Measurements from ENCODE around the gene SCCPDH.
"Not testable (repeated sequence)": the region's sequence is repeated elsewhere in the genome, so short reads cannot be mapped to it uniquely, and the experiment has no call there.

The SCCPDH gene

GRCh38 chr1:246809473-246809872 lies 85.3 kb downstream of the SCCPDH start:
- DNase-seq (ENCODE audit: low spot score) = no peak
- TF ChIP-seq, protein P1, sequence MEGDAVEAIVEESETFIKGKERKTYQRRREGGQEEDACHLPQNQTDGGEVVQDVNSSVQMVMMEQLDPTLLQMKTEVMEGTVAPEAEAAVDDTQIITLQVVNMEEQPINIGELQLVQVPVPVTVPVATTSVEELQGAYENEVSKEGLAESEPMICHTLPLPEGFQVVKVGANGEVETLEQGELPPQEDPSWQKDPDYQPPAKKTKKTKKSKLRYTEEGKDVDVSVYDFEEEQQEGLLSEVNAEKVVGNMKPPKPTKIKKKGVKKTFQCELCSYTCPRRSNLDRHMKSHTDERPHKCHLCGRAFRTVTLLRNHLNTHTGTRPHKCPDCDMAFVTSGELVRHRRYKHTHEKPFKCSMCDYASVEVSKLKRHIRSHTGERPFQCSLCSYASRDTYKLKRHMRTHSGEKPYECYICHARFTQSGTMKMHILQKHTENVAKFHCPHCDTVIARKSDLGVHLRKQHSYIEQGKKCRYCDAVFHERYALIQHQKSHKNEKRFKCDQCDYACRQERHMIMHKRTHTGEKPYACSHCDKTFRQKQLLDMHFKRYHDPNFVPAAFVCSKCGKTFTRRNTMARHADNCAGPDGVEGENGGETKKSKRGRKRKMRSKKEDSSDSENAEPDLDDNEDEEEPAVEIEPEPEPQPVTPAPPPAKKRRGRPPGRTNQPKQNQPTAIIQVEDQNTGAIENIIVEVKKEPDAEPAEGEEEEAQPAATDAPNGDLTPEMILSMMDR (IDR thresholded peaks at IDR 0.05; ENCODE audit: extremely low read depth, missing control alignments) = no peak

DNA sequence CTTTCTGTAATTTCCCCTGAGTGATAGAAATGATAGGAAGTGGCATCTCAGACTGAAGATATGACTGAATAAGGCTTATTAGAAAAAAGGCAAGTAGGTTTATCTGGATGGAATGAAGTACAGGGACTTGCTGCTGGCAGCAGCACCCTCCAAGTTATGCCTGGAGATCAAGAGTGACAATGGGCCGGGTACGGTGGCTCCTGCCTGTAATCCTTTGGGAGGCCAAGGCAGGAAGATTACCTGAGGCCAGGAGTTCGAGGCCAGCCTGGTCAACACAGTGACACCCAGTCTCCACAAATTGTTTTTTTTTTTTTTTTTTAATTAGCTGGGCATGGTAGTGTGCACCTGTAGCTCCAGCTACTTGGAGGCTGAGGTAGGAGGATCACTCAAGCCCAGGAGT lies 87.8 kb downstream of the SCCPDH start:
- DNase-seq (ENCODE audit: low spot score) = no peak
- TF ChIP-seq, protein P1 (IDR thresholded peaks at IDR 0.05; ENCODE audit: extremely low read depth, missing control alignments) = no peak

- DNase-seq (ENCODE audit: low spot score) = not testable (repeated sequence)
Measured at GRCh38 chr1:246813325-246813724, 89.1 kb downstream of the SCCPDH start.

DNA sequence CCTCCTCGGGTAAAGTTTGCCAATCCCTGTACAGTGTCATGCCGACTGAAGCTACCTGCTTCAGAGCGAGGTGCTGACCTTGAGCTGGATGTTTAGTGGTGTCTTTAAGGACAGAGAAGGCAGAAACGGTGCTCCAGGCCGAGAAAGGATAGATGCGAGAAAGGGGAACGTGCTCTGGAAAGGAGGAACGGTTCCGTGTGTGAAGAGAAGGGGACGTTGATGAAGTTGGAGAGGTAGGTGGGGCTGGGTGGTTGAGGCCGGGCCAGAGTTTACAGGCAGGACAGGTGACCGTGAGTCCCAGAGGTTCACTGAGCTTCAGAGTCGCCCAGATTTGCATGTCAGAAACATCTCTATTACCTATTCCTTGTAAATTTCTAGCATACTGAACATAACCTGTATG lies 90.7 kb downstream of the SCCPDH start:
- TF ChIP-seq, protein P1 (IDR thresholded peaks at IDR 0.05; ENCODE audit: extremely low read depth, missing control alignments) = no peak
- no peak for DNase-seq (ENCODE audit: low spot score)

DNA sequence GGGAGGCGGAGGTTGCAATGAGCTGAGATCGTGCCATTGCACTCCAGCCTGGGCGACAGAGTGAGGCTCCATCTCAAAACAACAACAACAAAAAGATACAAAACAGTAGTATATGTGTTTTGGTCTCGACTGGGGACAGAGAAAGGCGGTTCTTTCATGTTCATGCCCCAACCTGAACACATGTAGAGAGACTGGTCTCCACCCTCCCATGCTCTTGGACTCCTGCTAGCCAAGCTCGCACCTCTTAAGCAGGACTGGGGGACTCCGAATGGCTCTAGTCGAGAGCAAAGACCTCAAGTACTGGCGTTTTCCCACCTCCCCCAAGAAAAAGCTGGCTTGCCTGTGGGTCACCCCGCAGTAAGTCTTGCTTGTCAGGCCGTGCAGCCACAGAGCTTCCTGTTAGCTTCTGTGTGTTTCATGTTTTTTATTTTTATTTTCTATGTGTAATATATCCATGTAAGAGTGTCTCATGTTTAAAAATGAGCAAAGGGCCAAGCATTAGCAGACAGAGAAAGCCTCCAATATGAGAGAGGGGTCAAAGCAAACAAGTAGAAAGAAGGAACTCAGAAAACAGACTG lies 91.6 kb downstream of the SCCPDH start:
- TF ChIP-seq, protein P1 (IDR thresholded peaks at IDR 0.05; ENCODE audit: extremely low read depth, missing control alignments) = no peak
- DNase-seq (ENCODE audit: low spot score) = peak; percentile 46

All from GM20000 (cell line).